GM12878 (cell line): ENCODE data around the gene NFKBIE. TPM values are rescaled to one million over a fixed set of nuclear protein-coding genes. Genes with fewer than 3 reads are reported as not detected.

ENCODE experiments used
- CBX5 ChIP-seq: sonication (generic); IDR thresholded peaks from 2 replicates; pipeline ENCODE4 v1.6.1; 2016; ENCODE audit warnings: low read depth, moderate library complexity, mild to moderate bottlenecking, inconsistent platforms
- CHD4 ChIP-seq: fragments of 200-600 bp; sonication (generic); IDR thresholded peaks from 2 replicates; pipeline ENCODE4 v1.6.1; 2016; ENCODE audit warnings: mild to moderate bottlenecking
- ESRRA ChIP-seq: IDR thresholded peaks from 2 replicates; pipeline ENCODE4 v1.6.1; 2012; ENCODE audit warnings: mild to moderate bottlenecking, low read length, improper control_type of control experiment
- FOXM1 ChIP-seq: IDR thresholded peaks from 2 replicates; pipeline ENCODE4 v1.6.1; 2012; ENCODE audit warnings: low read depth, mild to moderate bottlenecking, inconsistent platforms, low read length, moderate library complexity
- GABPA ChIP-seq: IDR thresholded peaks from 2 replicates; pipeline ENCODE4 v1.6.1; 2014; ENCODE audit warnings: antibody characterized with exemption, low read depth, mild to moderate bottlenecking, inconsistent platforms
- IRF5 ChIP-seq: fragments of 450-650 bp; IDR thresholded peaks from 2 replicates; pipeline ENCODE4 v1.6.1; 2017; ENCODE audit warnings: borderline replicate concordance
- JUNB ChIP-seq: IDR thresholded peaks from 2 replicates; pipeline ENCODE4 v1.6.1; 2016; ENCODE audit warnings: antibody characterized with exemption, mild to moderate bottlenecking
- KAT2A ChIP-seq: conservative IDR thresholded peaks from 2 replicates; pipeline ENCODE4 v1.6.1; 2011; ENCODE audit warnings: low read depth, low read length; ENCODE audit not compliant: control insufficient read depth
- MAX ChIP-seq: IDR thresholded peaks from 2 replicates; pipeline ENCODE4 v1.6.1; 2012; ENCODE audit warnings: low read depth, low read length, improper control_type of control experiment
- MTA3 ChIP-seq: IDR thresholded peaks from 2 replicates; pipeline ENCODE4 v1.6.1; 2012; ENCODE audit warnings: low read length, inconsistent platforms, borderline replicate concordance
- NFXL1 ChIP-seq: fragments of 450-650 bp; IDR thresholded peaks from 2 replicates; pipeline ENCODE4 v1.6.1; 2017; ENCODE audit warnings: antibody characterized with exemption, mild to moderate bottlenecking, borderline replicate concordance
- NFYB ChIP-seq: IDR thresholded peaks from 2 replicates; pipeline ENCODE4 v1.6.1; 2011; ENCODE audit warnings: low read depth, mild to moderate bottlenecking, low read length, improper control_type of control experiment, moderate library complexity; ENCODE audit not compliant: insufficient read depth
- NR2C1 ChIP-seq: fragments of 450-650 bp; IDR thresholded peaks from 2 replicates; pipeline ENCODE4 v1.6.1; 2017; ENCODE audit warnings: antibody characterized with exemption, mild to moderate bottlenecking, moderate library complexity
- NR2C2 ChIP-seq: IDR thresholded peaks from 2 replicates; pipeline ENCODE4 v1.6.1; 2011; ENCODE audit warnings: borderline replicate concordance, low read depth; ENCODE audit not compliant: control insufficient read depth, insufficient read length
- PAX5 ChIP-seq: IDR thresholded peaks from 2 replicates; pipeline ENCODE4 v1.6.1; 2011; ENCODE audit warnings: low read depth, low read length, borderline replicate concordance
- POLR2A ChIP-seq: IDR thresholded peaks from 2 replicates; pipeline ENCODE4 v1.6.1; 2011; ENCODE audit warnings: low read depth, mild to moderate bottlenecking, low read length
- POLR2AphosphoS2 ChIP-seq: IDR thresholded peaks from 2 replicates; pipeline ENCODE4 v1.6.1; 2011; ENCODE audit warnings: low read depth, mild to moderate bottlenecking, low read length, improper control_type of control experiment, moderate library complexity
- POLR2AphosphoS5 ChIP-seq: IDR thresholded peaks from 2 replicates; pipeline ENCODE4 v1.6.1; 2011; ENCODE audit warnings: mild to moderate bottlenecking, low read length, inconsistent platforms
- RELA ChIP-seq: fragments of 450-650 bp; IDR thresholded peaks from 2 replicates; pipeline ENCODE4 v1.8.0; 2014; ENCODE audit warnings: borderline replicate concordance; ENCODE audit not compliant: partially characterized antibody
- SIN3A ChIP-seq: IDR thresholded peaks from 2 replicates; pipeline ENCODE4 v1.6.1; 2012; ENCODE audit warnings: low read depth, low read length, improper control_type of control experiment
- SPI1 ChIP-seq: IDR thresholded peaks from 2 replicates; pipeline ENCODE4 v1.6.1; 2011; ENCODE audit warnings: low read depth, mild to moderate bottlenecking, low read length, moderate library complexity, borderline replicate concordance; ENCODE audit not compliant: insufficient read depth
- SUPT20H ChIP-seq: IDR thresholded peaks from 2 replicates; pipeline ENCODE4 v1.6.1; 2011; ENCODE audit warnings: low read depth, mild to moderate bottlenecking, low read length, moderate library complexity, borderline replicate concordance; ENCODE audit not compliant: control insufficient read depth
- TCF7 ChIP-seq: IDR thresholded peaks from 2 replicates; pipeline ENCODE4 v1.6.1; 2014; ENCODE audit warnings: antibody characterized with exemption, borderline replicate concordance
- YY1 ChIP-seq: IDR thresholded peaks from 2 replicates; pipeline ENCODE4 v1.6.1; 2011; ENCODE audit warnings: low read depth, mild to moderate bottlenecking, low read length
- ZNF274 ChIP-seq: IDR thresholded peaks from one replicate; pipeline ENCODE4 v1.8.0; 2011; ENCODE audit not compliant: insufficient read length, insufficient read depth
- ZSCAN29 ChIP-seq: fragments of 450-650 bp; IDR thresholded peaks from 2 replicates; pipeline ENCODE4 v1.6.1; 2017; ENCODE audit warnings: mild to moderate bottlenecking, moderate library complexity
- polyA plus RNA-seq, 11 experiments: library from polyadenylated mRNA; depleted of rRNA in 4 of 11; unstranded in 6 of 11; stranded (reverse) in 5 of 11; fragments of >200 nt; fragmentation: Nextera tagmentation in 4 of 11; fragmentation: Illumina TruSeq in 1 of 11; extraction: Ambion mirVana in 4 of 11; extraction: Trizol in 1 of 11; gene quantifications; 1 replicate in 1 of 11; 2 replicates in 10 of 11; pipeline versions ENCODE4 v1.2.1 to v1.2.3, GENCODE V29; 2011 to 2016; ENCODE audit warnings: inconsistent platforms in 2 of 11, missing spikeins in 2 of 11, low read depth in 1 of 11
- total RNA-seq, 4 experiments: library from RNA; depleted of rRNA in 3 of 4; stranded (reverse); fragments of >200 nt in 3 of 4; fragmentation: Illumina TruSeq in 1 of 4; extraction: Trizol in 1 of 4; gene quantifications; 2 replicates each; pipeline versions ENCODE4 v1.2.1 to v1.2.3, GENCODE V29; 2013 to 2021
- TF ChIP-seq, protein P1 (sequence below): IDR thresholded peaks from 2 replicates; pipeline ENCODE4 v1.6.1; 2012; ENCODE audit warnings: mild to moderate bottlenecking, low read depth, low read length

Gene NFKBIE
- total and polyA plus RNA-seq, 10 of the 15 experiments (the other 5 are each of a cell fraction or from before 2014, with no cell fraction given): 10.4 to 106 (median 38.8) TPM

- TF ChIP-seq ESRRA (no peak), POLR2AphosphoS2 (no peak; the same call in 1 of the 2 replicates), MTA3 (no peak), JUNB (no peak), MAX (peak; percentile 32; the same call in 1 of the 2 replicates), IRF5 (no peak), YY1 (peak; percentile 29; the same call in 1 of the 2 replicates), POLR2A (peak; percentile 84), ZNF274 (no peak), PAX5 (0 out of 2 replicates have a peak, but pooled peaks have one; percentile 6), NR2C1 (no peak), FOXM1 (no peak), ZSCAN29 (no peak), POLR2AphosphoS5 (peak; percentile 60; the same call in 1 of the 2 replicates), KAT2A (no peak), CHD4 (no peak), NFXL1 (no peak), SUPT20H (no peak), RELA (no peak), GABPA (no peak), SIN3A (no peak), CBX5 (no peak), TCF7 (no peak), SPI1 (no peak), NR2C2 (no peak), NFYB (no peak)
- TF ChIP-seq, protein P1, sequence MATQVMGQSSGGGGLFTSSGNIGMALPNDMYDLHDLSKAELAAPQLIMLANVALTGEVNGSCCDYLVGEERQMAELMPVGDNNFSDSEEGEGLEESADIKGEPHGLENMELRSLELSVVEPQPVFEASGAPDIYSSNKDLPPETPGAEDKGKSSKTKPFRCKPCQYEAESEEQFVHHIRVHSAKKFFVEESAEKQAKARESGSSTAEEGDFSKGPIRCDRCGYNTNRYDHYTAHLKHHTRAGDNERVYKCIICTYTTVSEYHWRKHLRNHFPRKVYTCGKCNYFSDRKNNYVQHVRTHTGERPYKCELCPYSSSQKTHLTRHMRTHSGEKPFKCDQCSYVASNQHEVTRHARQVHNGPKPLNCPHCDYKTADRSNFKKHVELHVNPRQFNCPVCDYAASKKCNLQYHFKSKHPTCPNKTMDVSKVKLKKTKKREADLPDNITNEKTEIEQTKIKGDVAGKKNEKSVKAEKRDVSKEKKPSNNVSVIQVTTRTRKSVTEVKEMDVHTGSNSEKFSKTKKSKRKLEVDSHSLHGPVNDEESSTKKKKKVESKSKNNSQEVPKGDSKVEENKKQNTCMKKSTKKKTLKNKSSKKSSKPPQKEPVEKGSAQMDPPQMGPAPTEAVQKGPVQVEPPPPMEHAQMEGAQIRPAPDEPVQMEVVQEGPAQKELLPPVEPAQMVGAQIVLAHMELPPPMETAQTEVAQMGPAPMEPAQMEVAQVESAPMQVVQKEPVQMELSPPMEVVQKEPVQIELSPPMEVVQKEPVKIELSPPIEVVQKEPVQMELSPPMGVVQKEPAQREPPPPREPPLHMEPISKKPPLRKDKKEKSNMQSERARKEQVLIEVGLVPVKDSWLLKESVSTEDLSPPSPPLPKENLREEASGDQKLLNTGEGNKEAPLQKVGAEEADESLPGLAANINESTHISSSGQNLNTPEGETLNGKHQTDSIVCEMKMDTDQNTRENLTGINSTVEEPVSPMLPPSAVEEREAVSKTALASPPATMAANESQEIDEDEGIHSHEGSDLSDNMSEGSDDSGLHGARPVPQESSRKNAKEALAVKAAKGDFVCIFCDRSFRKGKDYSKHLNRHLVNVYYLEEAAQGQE: no peak
Measured at GRCh38 chr6:44219053-44219814, 46.1 kb downstream of the NFKBIE start (continued).
